GM23338 (cell line): Measurements from ENCODE around the gene ZSCAN5A. TPM values are rescaled to one million over a fixed set of nuclear protein-coding genes. Genes with fewer than 3 reads are reported as not detected.

Experiments
- ATAC-seq: fragments of 200-7000 bp; cut with Tn5 transposase; 3 replicates; pipeline ENCODE4 v1.9.1; 2020
- DNase-seq: peaks from one replicate; pipeline ENCODE4 v3.0.0-alpha.2; 2015; ENCODE audit warnings: low spot score
- H2AFZ ChIP-seq: fragments of 200-600 bp; sonication (generic); 2 replicates; pipeline ENCODE4 v1.8.0; 2016; ENCODE audit warnings: antibody characterized with exemption, mild to moderate bottlenecking, moderate library complexity
- H3F3A ChIP-seq: fragments of 200-600 bp; sonication (generic); replicated peaks from 2 replicates; pipeline ENCODE4 v1.8.0; 2017; ENCODE audit warnings: antibody characterized with exemption, mixed run types, low read depth
- H3K27ac ChIP-seq: fragments of 200-600 bp; sonication (generic); 2 replicates; pipeline ENCODE4 v1.6.1; 2016; ENCODE audit warnings: low read depth
- H3K27me3 ChIP-seq: fragments of 200-600 bp; sonication (generic); 2 replicates; pipeline ENCODE4 v1.8.0; 2016; ENCODE audit warnings: mild to moderate bottlenecking, mixed run types, moderate library complexity; ENCODE audit not compliant: insufficient read depth
- H3K36me3 ChIP-seq: fragments of 200-600 bp; sonication (generic); 2 replicates; pipeline ENCODE4 v1.8.0; 2016; ENCODE audit warnings: mild to moderate bottlenecking; ENCODE audit not compliant: insufficient read depth
- H3K4me1 ChIP-seq: fragments of 200-600 bp; sonication (generic); 2 replicates; pipeline ENCODE4 v1.8.0; 2016; ENCODE audit warnings: mild to moderate bottlenecking, moderate library complexity; ENCODE audit not compliant: insufficient read depth
- H3K4me2 ChIP-seq: fragments of 200-600 bp; sonication (generic); 2 replicates; pipeline ENCODE4 v1.7.1; 2017; ENCODE audit warnings: mixed run types
- H3K4me3 ChIP-seq: fragments of 200-600 bp; sonication (generic); 2 replicates; pipeline ENCODE4 v1.6.1; 2016; ENCODE audit warnings: mixed run types
- H3K79me2 ChIP-seq: fragments of 200-600 bp; sonication (generic); replicated peaks from 2 replicates; pipeline ENCODE4 v1.8.0; 2017; ENCODE audit warnings: mild to moderate bottlenecking; ENCODE audit not compliant: insufficient read depth
- H3K9me2 ChIP-seq: fragments of 200-600 bp; sonication (generic); 2 replicates; pipeline ENCODE4 v1.8.0; 2017; ENCODE audit not compliant: insufficient read depth
- H4K20me1 ChIP-seq: fragments of 200-600 bp; sonication (generic); replicated peaks from 2 replicates; pipeline ENCODE4 v1.8.0; 2017; ENCODE audit warnings: mild to moderate bottlenecking; ENCODE audit not compliant: insufficient read depth
- H3K27ac Mint-ChIP-seq: 2 replicates; pipeline ENCODE4 v1.8.0; 2020; ENCODE audit warnings: inconsistent platforms, mild to moderate bottlenecking, moderate library complexity, mixed read lengths
- H3K27me3 Mint-ChIP-seq: 3 replicates; pipeline ENCODE4 v1.8.0; 2022; ENCODE audit warnings: low read depth, mild to moderate bottlenecking, moderate library complexity, mixed read lengths, inconsistent platforms; ENCODE audit not compliant: insufficient read depth, poor library complexity
- H3K36me3 Mint-ChIP-seq: 3 replicates; pipeline ENCODE4 v1.8.0; 2021; ENCODE audit warnings: low read depth, mild to moderate bottlenecking, inconsistent platforms, moderate library complexity, mixed read lengths
- H3K4me1 Mint-ChIP-seq: 3 replicates; pipeline ENCODE4 v1.8.0; 2020; ENCODE audit warnings: mild to moderate bottlenecking, inconsistent platforms, mixed read lengths
- H3K4me3 Mint-ChIP-seq: 3 replicates; pipeline ENCODE4 v1.8.0; 2021; ENCODE audit warnings: moderate library complexity, mild to moderate bottlenecking, inconsistent platforms, mixed read lengths
- H3K9me3 Mint-ChIP-seq: 3 replicates; pipeline ENCODE4 v1.8.0; 2020; ENCODE audit warnings: moderate library complexity, mild to moderate bottlenecking, inconsistent platforms, mixed read lengths
- CREB1 ChIP-seq: fragments of 250-450 bp; sonication (Bioruptor Pico); IDR thresholded peaks from 2 replicates; pipeline ENCODE4 v1.5.0; 2020; ENCODE audit warnings: low read depth, mild to moderate bottlenecking, moderate library complexity
- CTCF ChIP-seq, 2 experiments: fragments of 200-600 bp in 1 of 2; sonication (generic) in 1 of 2; conservative IDR thresholded peaks; 2 replicates each; pipeline versions ENCODE4 v1.5.1 to v1.6.1; 2016 to 2017; ENCODE audit warnings: antibody characterized with exemption in 2 of 2, low read depth in 2 of 2, mild to moderate bottlenecking in 2 of 2, moderate library complexity in 1 of 2
- ETS1 ChIP-seq: IDR thresholded peaks from 2 replicates; pipeline ENCODE4 v1.6.1; 2016; ENCODE audit warnings: antibody characterized with exemption
- EZH2 ChIP-seq: fragments of 200-600 bp; sonication (generic); IDR thresholded peaks from one replicate; pipeline ENCODE4 v1.8.0; 2017; ENCODE audit warnings: antibody characterized with exemption, mild to moderate bottlenecking, low read depth; ENCODE audit not compliant: unreplicated experiment
- EZH2phosphoT487 ChIP-seq: fragments of 200-600 bp; sonication (generic); IDR thresholded peaks from one replicate; pipeline ENCODE4 v1.8.1; 2018; ENCODE audit warnings: antibody characterized with exemption; ENCODE audit not compliant: unreplicated experiment
- JUNB ChIP-seq: IDR thresholded peaks from one replicate; pipeline ENCODE4 v1.6.1; 2016; ENCODE audit warnings: antibody characterized with exemption; ENCODE audit not compliant: unreplicated experiment
- NANOG ChIP-seq: IDR thresholded peaks from 2 replicates; pipeline ENCODE4 v1.6.1; 2016; ENCODE audit warnings: antibody characterized with exemption, borderline replicate concordance
- POLR2AphosphoS5 ChIP-seq: IDR thresholded peaks from 2 replicates; pipeline ENCODE4 v1.6.1; 2016; ENCODE audit warnings: antibody characterized with exemption, low read depth
- REST ChIP-seq: IDR thresholded peaks from one replicate; pipeline ENCODE4 v1.6.1; 2018; ENCODE audit warnings: antibody characterized with exemption; ENCODE audit not compliant: unreplicated experiment
- STAT1 ChIP-seq: IDR thresholded peaks from one replicate; pipeline ENCODE4 v1.6.1; 2016; ENCODE audit warnings: antibody characterized with exemption; ENCODE audit not compliant: unreplicated experiment
- ZNF114 ChIP-seq: fragments of 250-450 bp; sonication (Bioruptor Pico); IDR thresholded peaks from 2 replicates; pipeline ENCODE4 v1.5.0; 2020; ENCODE audit warnings: mild to moderate bottlenecking, moderate library complexity
- polyA plus RNA-seq: library from polyadenylated mRNA; unstranded; fragments of >200 nt; fragmentation: Nextera tagmentation; extraction: Ambion mirVana; gene quantifications from 2 replicates; pipeline ENCODE4 v1.2.1, GENCODE V29; 2016
- total RNA-seq: library from RNA; depleted of rRNA; stranded (reverse); fragments of >200 nt; shearing (Covaris generic); gene quantifications from 2 replicates; pipeline ENCODE4 v1.2.3, GENCODE V29; 2014

Gene ZSCAN5A
- total and polyA plus RNA-seq, 2 experiments from 2014 or later, result 10.2 to 12.5 TPM

GRCh38 chr19:56271151-56271550, 43.5 kb downstream of the ZSCAN5A start:
- Mint-ChIP-seq H3K4me1 (no peaks in the 10 kb centered on the region), H3K27me3 (no peaks in the 10 kb centered on the region), H3K4me3 (no peak overlapping the region), H3K36me3 (no peaks in the 10 kb centered on the region), H3K27ac (no peak overlapping the region), H3K9me3 (no peaks in the 10 kb centered on the region; the same call in 2 of the 3 replicates)
- H3F3A ChIP-seq, result no peaks in the 10 kb centered on the region
- no peaks in the 10 kb centered on the region for H3K36me3 ChIP-seq
- no peaks in the 10 kb centered on the region for H3K4me1 ChIP-seq
- H4K20me1 ChIP-seq, result no peaks in the 10 kb centered on the region
- H3K79me2 ChIP-seq, result no peaks in the 10 kb centered on the region
- ATAC-seq (no peak), DNase-seq (no peak)
- no peaks in the 10 kb centered on the region for H3K27me3 ChIP-seq
- no peaks in the 10 kb centered on the region for H3K9me2 ChIP-seq
- TF ChIP-seq ETS1, result no peak
- TF ChIP-seq ZNF114 (CRISPR knock-in tag), result no peak
- TF ChIP-seq POLR2AphosphoS5, result no peak
- no peak for TF ChIP-seq EZH2
- no peak for TF ChIP-seq CTCF (conservative IDR thresholded peaks at IDR 0.05; ENCODE audit: low read depth in 2 of 2)
- no peak for TF ChIP-seq NANOG
- no peak for TF ChIP-seq CREB1 (CRISPR knock-in tag)
- TF ChIP-seq STAT1, result no peak
- no peak for TF ChIP-seq EZH2phosphoT487
- TF ChIP-seq JUNB, result no peak
- no peak overlapping the region for H3K4me3 ChIP-seq
- no peak overlapping the region for H3K4me2 ChIP-seq
- H3K27ac ChIP-seq, result no peak overlapping the region
- H2AFZ ChIP-seq, result no peak overlapping the region

GRCh38 chr19:56270676-56271075, 44.0 kb downstream of the ZSCAN5A start:
- Histone ChIP-seq H3K9me2 (no peaks in the 10 kb centered on the region), H3K4me1 (no peaks in the 10 kb centered on the region), H3K27me3 (no peaks in the 10 kb centered on the region), H3K27ac (no peak overlapping the region), H3F3A (no peaks in the 10 kb centered on the region), H4K20me1 (no peaks in the 10 kb centered on the region), H3K4me3 (no peak overlapping the region), H3K79me2 (no peaks in the 10 kb centered on the region), H3K36me3 (no peaks in the 10 kb centered on the region), H3K4me2 (no peak overlapping the region), H2AFZ (no peak overlapping the region)
- no peaks in the 10 kb centered on the region for H3K27me3 Mint-ChIP-seq
- no peak for ATAC-seq
- no peaks in the 10 kb centered on the region for H3K36me3 Mint-ChIP-seq
- DNase-seq, result no peak
- H3K9me3 Mint-ChIP-seq, result no peaks in the 10 kb centered on the region
- H3K27ac Mint-ChIP-seq, result no peak overlapping the region
- no peaks in the 10 kb centered on the region for H3K4me1 Mint-ChIP-seq
- TF ChIP-seq JUNB, result no peak
- TF ChIP-seq POLR2AphosphoS5, result no peak
- TF ChIP-seq STAT1, result no peak
- no peak for TF ChIP-seq EZH2
- no peak for TF ChIP-seq NANOG
- TF ChIP-seq ZNF114 (CRISPR knock-in tag), result no peak
- no peak for TF ChIP-seq EZH2phosphoT487
- TF ChIP-seq ETS1, result no peak
- TF ChIP-seq CREB1 (CRISPR knock-in tag), result no peak
- no peak for TF ChIP-seq REST
- H3K4me3 Mint-ChIP-seq, result no peak overlapping the region
